HUES6 (cell line): ENCODE data around the gene PRDM4.
A peak's percentile ranks its signal among the peaks of the same experiment; 100 is the strongest.

ENCODE experiments used
- H3K27ac ChIP-seq: 2 replicates; pipeline ENCODE4 v1.7.0; 2013; ENCODE audit warnings: low read depth, mild to moderate bottlenecking, low read length, inconsistent platforms
- H3K27me3 ChIP-seq: 2 replicates; pipeline ENCODE4 v1.6.1; 2013; ENCODE audit warnings: low read length; ENCODE audit not compliant: control insufficient read depth, insufficient read depth
- H3K36me3 ChIP-seq: 2 replicates; pipeline ENCODE4 v1.6.1; 2013; ENCODE audit warnings: low read length; ENCODE audit not compliant: control insufficient read depth, insufficient read depth
- H3K4me1 ChIP-seq: 2 replicates; pipeline ENCODE4 v1.6.1; 2013; ENCODE audit warnings: low read length; ENCODE audit not compliant: control insufficient read depth, insufficient read depth
- H3K4me3 ChIP-seq: 2 replicates; pipeline ENCODE4 v1.5.1; 2013; ENCODE audit warnings: low read depth, low read length
- H3K9ac ChIP-seq: one replicate; pipeline ENCODE4 v1.6.1; 2013; ENCODE audit warnings: mild to moderate bottlenecking, low read length
- H3K9me3 ChIP-seq: 2 replicates; pipeline ENCODE4 v1.6.1; 2013; ENCODE audit warnings: low read depth, low read length; ENCODE audit not compliant: control insufficient read depth, insufficient read depth

PRDM4 gene

DNA sequence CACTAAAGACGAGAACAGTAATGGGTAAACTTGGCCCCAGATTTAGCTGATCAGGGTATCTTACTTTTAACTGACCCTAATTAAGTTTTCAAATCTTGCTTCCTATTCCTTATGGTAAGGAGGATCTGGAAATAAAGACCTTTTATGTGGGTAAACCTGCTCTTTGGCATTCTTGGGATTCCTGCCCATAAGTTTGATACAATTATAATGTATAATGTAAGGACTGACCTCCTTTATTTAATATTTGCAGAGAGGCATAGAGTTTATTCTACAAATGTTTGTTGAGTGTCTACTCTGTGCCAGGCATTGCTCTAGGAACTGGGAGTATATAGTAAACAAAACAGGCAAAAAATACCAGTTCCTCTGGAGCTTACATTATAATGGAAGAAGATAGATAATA is 4.4 kb upstream of the PRDM4 start:
- no peaks in the 10 kb centered on the region for H3K9me3 ChIP-seq
- H3K36me3 ChIP-seq, result no peaks in the 10 kb centered on the region
- peaks cover 7% of the 10 kb centered on the region; the same call in 1 of the 2 replicates for H3K27me3 ChIP-seq

DNA sequence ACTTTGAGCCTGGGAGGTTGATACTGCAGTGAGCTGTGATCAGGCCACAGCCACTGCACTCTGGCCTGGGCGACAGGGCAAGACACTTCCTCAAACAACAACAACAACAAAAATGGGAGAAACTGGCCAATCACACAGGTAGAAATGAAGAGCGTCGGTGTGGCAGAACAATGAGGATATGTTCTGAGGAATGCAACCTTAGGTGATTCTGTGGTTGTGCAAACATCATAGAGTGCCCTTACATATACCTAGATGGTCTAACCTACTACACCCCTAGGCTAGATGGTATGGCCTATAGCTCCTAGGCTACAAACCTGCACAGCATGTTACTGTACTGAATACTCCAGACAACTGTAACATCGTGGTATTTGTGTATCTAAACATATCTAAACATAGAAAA is 3.7 kb upstream of the PRDM4 start:
- H3K9me3 ChIP-seq, result no peaks in the 10 kb centered on the region
- H3K9ac ChIP-seq, result no peak overlapping the region
- no peak overlapping the region for H3K27ac ChIP-seq
- H3K4me3 ChIP-seq, result no peak overlapping the region
- H3K4me1 ChIP-seq, result peaks cover 4% of the 10 kb centered on the region
- H3K36me3 ChIP-seq, result no peaks in the 10 kb centered on the region
- peaks cover 7% of the 10 kb centered on the region; the same call in 1 of the 2 replicates for H3K27me3 ChIP-seq

More for the DNA sequence above, 4.4 kb upstream of the PRDM4 start:
- Histone ChIP-seq H3K27ac (no peak overlapping the region), H3K4me1 (no peaks in the 10 kb centered on the region), H3K9ac (no peak overlapping the region), H3K4me3 (no peak overlapping the region)

DNA sequence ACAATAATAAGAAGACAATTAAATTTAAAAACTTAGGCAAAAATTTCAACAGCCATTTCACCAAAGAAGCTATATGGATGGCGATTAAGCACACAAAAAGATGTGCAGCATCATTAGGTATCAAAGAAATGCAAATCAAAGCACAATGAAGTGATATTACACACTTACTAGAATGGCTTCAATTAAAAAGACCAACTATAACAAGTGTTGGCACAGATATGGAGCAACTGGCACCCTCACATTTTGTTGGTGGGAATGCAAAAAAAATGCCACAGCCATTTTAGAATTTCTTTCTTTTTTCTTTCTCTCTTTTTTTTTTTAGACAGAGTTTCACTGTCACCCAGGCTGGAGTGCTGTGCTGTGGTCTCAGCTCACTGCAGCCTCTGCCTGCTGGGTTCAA is 1.9 kb upstream of the PRDM4 start:
- Histone ChIP-seq H3K4me3 (no peak overlapping the region), H3K27me3 (peaks cover 7% of the 10 kb centered on the region; the same call in 1 of the 2 replicates), H3K9ac (no peak overlapping the region), H3K9me3 (no peaks in the 10 kb centered on the region), H3K27ac (no peak overlapping the region), H3K36me3 (peaks cover 6% of the 10 kb centered on the region), H3K4me1 (peaks cover 19% of the 10 kb centered on the region)

- Histone ChIP-seq H3K9ac (peak overlapping the region; percentile 36), H3K27me3 (peaks cover 2% of the 10 kb centered on the region; the same call in 1 of the 2 replicates), H3K4me3 (peak overlapping the region; percentile 84), H3K4me1 (peaks cover 19% of the 10 kb centered on the region), H3K36me3 (peaks cover 19% of the 10 kb centered on the region), H3K27ac (no peak overlapping the region), H3K9me3 (no peaks in the 10 kb centered on the region)
Measured at GRCh38 chr12:107761502-107761904, 566 bp upstream of the PRDM4 start.

DNA sequence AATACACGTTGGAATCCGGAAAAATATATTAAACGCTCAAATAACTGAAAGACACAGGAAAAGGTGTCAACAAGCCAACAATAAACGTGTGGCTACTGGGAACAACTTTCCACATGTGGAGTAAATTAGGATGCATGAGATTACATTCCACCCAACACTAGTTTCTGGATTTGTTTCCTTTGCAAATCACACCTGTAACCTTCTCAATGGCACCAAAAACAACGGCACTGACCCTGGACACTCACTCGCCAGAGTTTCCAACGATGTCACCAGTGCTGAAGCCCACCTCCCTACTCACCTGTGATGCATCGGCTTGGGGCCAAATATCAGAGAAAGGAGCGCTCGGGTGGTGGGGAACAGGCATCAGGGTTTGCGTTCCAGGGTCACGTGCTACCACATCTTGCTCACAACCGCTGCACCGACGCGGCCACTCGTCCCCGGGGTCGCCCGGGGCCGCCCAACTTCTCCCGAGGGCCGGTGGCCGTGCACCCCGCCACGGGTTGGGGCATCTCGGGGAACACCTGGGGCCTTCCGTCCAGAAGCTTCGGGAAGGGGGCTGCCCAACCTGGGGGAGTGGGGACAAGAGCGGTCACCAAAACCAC is 629 bp downstream of the PRDM4 start:
- Histone ChIP-seq H3K36me3 (peaks cover 31% of the 10 kb centered on the region), H3K9me3 (no peaks in the 10 kb centered on the region), H3K27ac (peak overlapping the region; percentile 3), H3K4me1 (peaks cover 19% of the 10 kb centered on the region), H3K4me3 (peak overlapping the region; percentile 84), H3K9ac (peak overlapping the region; percentile 91), H3K27me3 (no peaks in the 10 kb centered on the region; the same call in 1 of the 2 replicates)

DNA sequence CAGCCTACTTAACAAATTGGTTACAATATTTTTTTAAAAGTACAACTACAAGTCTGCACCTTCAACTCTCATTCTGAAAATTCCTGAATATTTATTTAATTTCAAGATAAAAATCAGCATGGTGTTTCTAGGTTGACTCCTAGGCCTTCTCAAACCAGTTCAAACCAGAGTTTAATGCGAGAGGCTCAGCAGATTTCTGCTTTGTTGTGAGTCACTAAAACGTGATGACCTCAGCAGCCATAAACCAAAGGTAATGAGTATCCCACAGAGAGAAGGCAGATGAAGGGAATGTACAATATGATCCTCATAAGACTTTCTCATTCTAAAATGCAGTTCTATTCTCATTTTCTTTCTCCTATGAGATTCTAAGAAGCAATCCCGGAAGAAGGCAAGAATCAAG is 1.5 kb downstream of the PRDM4 start:
- H3K36me3 ChIP-seq, result peaks cover 40% of the 10 kb centered on the region
- peak overlapping the region; percentile 84 for H3K4me3 ChIP-seq
- peaks cover 19% of the 10 kb centered on the region for H3K4me1 ChIP-seq
- H3K27ac ChIP-seq, result peak overlapping the region; percentile 3; the same call in 1 of the 2 replicates
- H3K9me3 ChIP-seq, result no peaks in the 10 kb centered on the region
- no peaks in the 10 kb centered on the region; the same call in 1 of the 2 replicates for H3K27me3 ChIP-seq
- H3K9ac ChIP-seq, result peak overlapping the region; percentile 91

DNA sequence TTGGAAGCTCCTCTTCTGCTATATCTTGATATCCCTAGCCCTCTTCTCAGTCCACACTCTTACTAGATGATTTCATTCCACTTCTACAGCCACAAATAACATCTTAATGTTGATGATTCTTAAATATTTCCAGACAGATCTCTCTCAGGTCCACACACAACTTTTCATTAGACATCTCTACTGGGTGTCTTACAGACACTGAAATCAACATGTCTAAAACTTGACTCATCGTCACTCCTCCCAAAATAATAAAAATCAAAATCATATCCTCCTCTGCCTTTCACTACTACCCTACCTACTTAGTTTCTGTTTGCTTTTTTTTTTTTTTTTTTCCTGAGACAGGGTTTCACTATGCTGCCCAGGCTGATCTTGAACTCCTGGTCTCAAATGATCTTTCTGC is 11.9 kb downstream of the PRDM4 start:
- H3K9ac ChIP-seq, result no peak overlapping the region
- peaks cover 91% of the 10 kb centered on the region for H3K36me3 ChIP-seq
- no peaks in the 10 kb centered on the region for H3K4me1 ChIP-seq
- no peaks in the 10 kb centered on the region for H3K27me3 ChIP-seq
- no peaks in the 10 kb centered on the region for H3K9me3 ChIP-seq
- H3K4me3 ChIP-seq, result no peak overlapping the region
- no peak overlapping the region for H3K27ac ChIP-seq

- Histone ChIP-seq H3K27ac (no peak overlapping the region), H3K9me3 (no peaks in the 10 kb centered on the region), H3K27me3 (no peaks in the 10 kb centered on the region), H3K4me1 (no peaks in the 10 kb centered on the region), H3K9ac (no peak overlapping the region), H3K36me3 (peaks cover 88% of the 10 kb centered on the region), H3K4me3 (no peak overlapping the region)
Measured at GRCh38 chr12:107748472-107748871, 12.5 kb downstream of the PRDM4 start.

DNA sequence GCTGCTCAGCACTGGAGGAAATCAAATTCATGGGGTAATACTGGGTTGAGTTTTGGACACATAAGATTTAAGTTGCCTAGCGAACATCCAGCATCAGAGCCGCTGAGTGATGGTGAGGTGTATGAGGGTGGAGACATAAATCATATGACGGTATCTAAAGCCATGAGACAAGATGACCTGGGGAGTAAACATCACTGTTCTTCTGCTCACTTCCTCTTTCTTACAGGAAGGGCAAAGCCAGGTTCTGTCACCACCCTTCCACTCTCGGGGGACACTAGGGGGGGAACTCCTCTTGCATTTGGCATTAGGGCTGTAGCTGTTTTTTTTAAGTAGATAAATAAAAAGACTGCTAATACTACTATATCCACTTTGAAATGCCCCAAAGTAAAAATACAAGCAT is 24.0 kb downstream of the PRDM4 start:
- no peak overlapping the region for H3K27ac ChIP-seq

DNA sequence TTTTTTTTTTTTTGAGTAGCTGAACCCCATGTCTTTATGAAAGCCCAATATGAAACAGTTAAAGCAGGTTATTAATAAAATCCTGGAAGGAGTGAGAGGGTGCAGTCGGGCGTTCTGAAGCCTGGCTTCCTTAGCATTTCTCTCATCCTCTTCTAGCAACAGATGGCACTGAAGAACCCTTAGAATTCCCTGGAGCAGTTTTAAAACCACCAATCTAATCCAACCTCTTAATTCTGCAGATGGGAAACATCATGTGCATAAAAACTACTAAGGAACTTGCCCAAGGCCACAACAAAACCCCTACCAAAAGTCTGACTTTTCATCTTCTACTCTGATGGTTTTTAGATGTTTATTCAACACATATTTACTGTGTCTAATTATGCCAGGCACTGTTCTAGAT is 25.2 kb downstream of the PRDM4 start:
- Histone ChIP-seq H3K4me3 (no peak overlapping the region), H3K36me3 (peaks cover 78% of the 10 kb centered on the region), H3K27ac (no peak overlapping the region), H3K27me3 (no peaks in the 10 kb centered on the region), H3K4me1 (no peaks in the 10 kb centered on the region), H3K9me3 (no peaks in the 10 kb centered on the region), H3K9ac (no peak overlapping the region)

More for the DNA sequence above, 24.0 kb downstream of the PRDM4 start:
- no peaks in the 10 kb centered on the region for H3K27me3 ChIP-seq
- no peaks in the 10 kb centered on the region for H3K4me1 ChIP-seq
- no peak overlapping the region for H3K9ac ChIP-seq
- H3K9me3 ChIP-seq, result no peaks in the 10 kb centered on the region
- H3K4me3 ChIP-seq, result no peak overlapping the region
- H3K36me3 ChIP-seq, result peaks cover 90% of the 10 kb centered on the region

- Histone ChIP-seq H3K27me3 (no peaks in the 10 kb centered on the region), H3K4me1 (no peaks in the 10 kb centered on the region), H3K9me3 (no peaks in the 10 kb centered on the region), H3K9ac (no peak overlapping the region), H3K4me3 (no peak overlapping the region), H3K27ac (no peak overlapping the region), H3K36me3 (peaks cover 62% of the 10 kb centered on the region)
Measured at GRCh38 chr12:107734139-107734538, 26.8 kb downstream of the PRDM4 start.
